Hematopoietic multipotent progenitor cell treated with erythropoietin and hydrocortisone succinate and interleukin-3 and kit ligand, for 15 days (in vitro differentiated cells): ENCODE data around the gene PIK3R1.

Source experiments
- DNase-seq: peaks from one replicate; pipeline ENCODE4 v3.0.0-alpha.2; 2015; ENCODE audit warnings: low spot score

The PIK3R1 gene

DNA sequence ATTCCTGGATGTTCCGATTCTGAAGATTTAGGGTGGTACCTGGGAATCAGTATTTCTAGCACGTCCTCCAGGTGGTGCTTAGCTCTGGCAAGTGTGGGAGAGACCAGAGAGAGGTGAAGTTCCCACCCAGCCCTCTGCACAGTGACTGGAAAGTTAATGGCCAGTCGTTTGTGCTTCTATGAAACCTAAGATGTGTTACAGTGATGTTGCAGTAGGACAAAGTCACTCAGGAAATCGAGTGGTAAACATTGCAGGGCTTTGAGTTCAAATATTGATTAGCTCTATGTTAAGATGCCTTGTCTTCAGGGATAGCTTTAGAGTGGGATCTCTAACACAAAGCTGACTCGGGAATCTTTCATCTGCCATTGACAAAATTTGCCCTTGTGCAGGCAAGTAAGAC is 55.6 kb downstream of the PIK3R1 start:
- no peak for DNase-seq

GRCh38 chr5:68272289-68272688 is 56.7 kb downstream of the PIK3R1 start:
- peak; percentile 59 for DNase-seq

DNA sequence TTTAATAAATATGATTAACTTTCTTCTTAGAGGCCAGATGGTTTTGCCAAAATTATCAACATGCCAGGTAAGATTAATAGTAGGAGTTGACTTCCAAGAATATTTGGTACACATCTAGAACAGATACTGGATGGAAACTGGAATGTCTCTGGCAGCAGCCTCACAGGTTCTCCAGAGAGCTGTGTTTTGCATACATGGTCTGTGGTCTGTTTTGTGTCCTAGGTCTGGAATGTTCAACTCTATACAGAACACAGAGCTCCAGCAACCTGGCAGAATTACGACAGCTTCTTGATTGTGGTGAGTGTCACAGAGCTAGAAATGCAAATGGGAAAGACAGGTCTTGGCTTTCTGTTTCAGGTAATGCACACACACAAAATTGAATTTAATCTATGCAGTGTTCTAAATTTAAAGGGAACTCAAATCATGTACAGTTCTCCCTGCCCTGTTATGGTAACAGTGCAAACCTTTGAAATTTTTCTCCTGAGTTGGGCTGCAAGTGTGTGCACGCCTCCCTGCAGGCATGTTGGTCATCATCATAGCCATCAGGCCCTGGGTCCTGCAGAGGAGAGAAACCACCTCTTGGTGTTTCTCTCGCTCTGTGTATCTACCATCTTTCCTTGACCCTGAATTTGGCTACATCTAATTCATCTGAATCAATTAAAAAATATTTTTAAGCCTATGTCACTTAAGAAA is 58.3 kb downstream of the PIK3R1 start:
- DNase-seq: no peak

GRCh38 chr5:68274847-68275651 is 59.5 kb downstream of the PIK3R1 start:
- no peak for DNase-seq

DNA sequence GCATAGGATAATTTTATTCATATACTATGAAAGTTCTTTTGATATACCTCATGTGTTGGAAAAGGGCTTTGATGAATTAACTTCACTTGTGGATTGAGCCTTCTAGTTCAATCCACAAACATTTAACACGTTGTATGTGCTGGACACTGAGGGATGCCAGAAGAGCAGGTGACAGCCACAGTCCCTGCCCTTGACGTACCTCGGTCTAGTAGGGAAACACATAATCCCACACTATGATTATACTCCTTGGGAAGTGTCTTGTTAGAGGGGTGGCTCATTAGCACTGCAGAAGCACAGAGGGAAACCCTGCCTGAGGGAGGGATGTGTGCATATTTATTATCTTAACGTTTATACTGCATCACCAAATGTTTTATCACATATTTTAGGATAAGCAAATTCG is 61.2 kb downstream of the PIK3R1 start:
- no peak for DNase-seq

- no peak for DNase-seq
These were observed 61.9 kb downstream of the PIK3R1 start for GRCh38 chr5:68277431-68277830.

GRCh38 chr5:68279984-68280383 is 64.4 kb downstream of the PIK3R1 start:
- no peak for DNase-seq

DNA sequence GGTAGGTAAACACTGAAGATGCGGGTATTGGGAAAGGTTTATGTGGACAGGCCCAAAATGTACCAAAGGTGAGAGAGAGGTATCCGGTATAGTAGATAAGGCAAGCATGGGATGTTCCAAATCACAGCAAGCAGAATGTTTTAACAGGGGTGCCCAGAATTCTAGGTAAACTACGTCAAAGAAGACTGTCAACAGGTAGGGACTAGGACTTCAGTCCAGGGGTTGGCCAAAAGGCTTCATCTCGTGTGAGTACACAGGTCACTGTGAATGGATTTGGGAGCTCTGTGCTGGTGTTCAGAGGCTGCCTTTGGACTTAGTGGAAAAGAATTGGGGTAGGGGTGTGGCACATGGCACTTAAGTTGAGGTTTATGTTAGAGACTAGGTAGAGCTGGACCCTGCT is 66.4 kb downstream of the PIK3R1 start:
- DNase-seq: no peak

GRCh38 chr5:68283766-68284165 is 68.2 kb downstream of the PIK3R1 start:
- no peak for DNase-seq

- DNase-seq: no peak
These were observed 69.7 kb downstream of the PIK3R1 start for GRCh38 chr5:68285075-68285840.

- peak; percentile 92 for DNase-seq
These were observed 70.5 kb downstream of the PIK3R1 start for GRCh38 chr5:68285851-68286611.

- no peak for DNase-seq
These were observed 71.0 kb downstream of the PIK3R1 start for GRCh38 chr5:68286612-68286912.

DNA sequence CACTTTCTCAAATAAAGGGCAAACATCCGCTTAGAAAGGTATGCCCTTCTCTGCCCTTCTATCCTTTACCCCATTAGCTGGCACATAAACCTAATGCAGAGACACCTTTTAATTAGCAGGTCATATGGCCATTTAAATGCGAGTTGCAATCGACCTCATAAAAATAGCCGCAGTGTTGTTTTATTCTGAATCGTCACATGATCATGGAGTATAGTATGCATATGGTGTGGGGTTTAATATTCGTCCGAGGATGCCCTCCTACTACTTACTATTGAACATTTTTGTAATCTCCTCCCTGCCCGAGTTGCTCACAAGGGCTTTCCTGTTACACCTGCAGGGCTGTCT is 72.0 kb downstream of the PIK3R1 start:
- DNase-seq: peak; percentile 19

- peak; percentile 75 for DNase-seq
These were observed 72.6 kb downstream of the PIK3R1 start for GRCh38 chr5:68287976-68288706.

GRCh38 chr5:68288707-68289134 is 73.2 kb downstream of the PIK3R1 start:
- peak; percentile 80 for DNase-seq

GRCh38 chr5:68289498-68289897 is 73.9 kb downstream of the PIK3R1 start:
- peak; percentile 69 for DNase-seq

GRCh38 chr5:68290260-68290674 is 74.7 kb downstream of the PIK3R1 start:
- DNase-seq: peak; percentile 94

- DNase-seq: no peak
These were observed 75.3 kb downstream of the PIK3R1 start for GRCh38 chr5:68290847-68291246.

DNA sequence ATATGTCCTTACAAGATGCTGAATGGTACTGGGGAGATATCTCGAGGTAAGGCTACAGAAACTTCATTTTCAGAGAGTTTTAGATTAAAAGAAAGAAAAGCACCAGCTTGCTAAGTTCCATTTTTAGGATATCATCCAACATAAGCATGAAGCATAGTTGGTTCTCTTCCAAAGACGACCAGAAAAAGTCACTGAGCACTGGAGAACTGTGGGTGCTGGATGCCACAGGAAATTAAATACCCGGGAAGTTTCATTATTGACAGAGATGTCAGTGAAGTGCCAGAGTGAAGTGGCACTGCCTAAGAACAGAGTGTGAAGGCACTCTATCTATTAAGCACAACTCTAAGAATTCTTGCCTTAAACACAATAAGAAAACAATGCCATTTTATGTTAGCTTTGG is 76.8 kb downstream of the PIK3R1 start:
- DNase-seq: peak; percentile 27

- no peak for DNase-seq
These were observed 80.2 kb downstream of the PIK3R1 start for GRCh38 chr5:68295772-68296171.

GRCh38 chr5:68296895-68297294 is 81.3 kb downstream of the PIK3R1 start:
- no peak for DNase-seq

DNA sequence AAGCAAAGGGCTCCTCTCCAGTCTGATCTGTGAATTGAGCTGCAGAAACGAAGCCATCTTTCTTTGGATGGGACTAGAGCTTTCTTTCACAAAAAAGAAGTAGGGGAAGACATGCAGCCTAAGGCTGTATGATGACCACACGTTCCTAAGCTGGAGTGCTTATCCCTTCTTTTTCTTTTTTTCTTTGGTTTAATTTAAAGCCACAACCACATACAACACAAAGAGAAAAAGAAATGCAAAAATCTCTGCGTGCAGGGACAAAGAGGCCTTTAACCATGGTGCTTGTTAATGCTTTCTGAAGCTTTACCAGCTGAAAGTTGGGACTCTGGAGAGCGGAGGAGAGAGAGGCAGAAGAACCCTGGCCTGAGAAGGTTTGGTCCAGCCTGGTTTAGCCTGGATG is 82.1 kb downstream of the PIK3R1 start:
- DNase-seq: no peak
